Medulla oblongata (tissue), 1 donor: Measurements from ENCODE around the gene BMI1.

ENCODE experiments used
- DNase-seq: peaks from one replicate; pipeline ENCODE4 v3.0.0-alpha.2; 2015; ENCODE audit errors: extremely low spot score

The BMI1 gene

GRCh38 chr10:22366771-22367170 lies 45.9 kb downstream of the BMI1 start:
- no peak for DNase-seq

GRCh38 chr10:22367471-22367870 lies 46.6 kb downstream of the BMI1 start:
- no peak for DNase-seq

GRCh38 chr10:22368402-22368801 lies 47.5 kb downstream of the BMI1 start:
- no peak for DNase-seq

DNA sequence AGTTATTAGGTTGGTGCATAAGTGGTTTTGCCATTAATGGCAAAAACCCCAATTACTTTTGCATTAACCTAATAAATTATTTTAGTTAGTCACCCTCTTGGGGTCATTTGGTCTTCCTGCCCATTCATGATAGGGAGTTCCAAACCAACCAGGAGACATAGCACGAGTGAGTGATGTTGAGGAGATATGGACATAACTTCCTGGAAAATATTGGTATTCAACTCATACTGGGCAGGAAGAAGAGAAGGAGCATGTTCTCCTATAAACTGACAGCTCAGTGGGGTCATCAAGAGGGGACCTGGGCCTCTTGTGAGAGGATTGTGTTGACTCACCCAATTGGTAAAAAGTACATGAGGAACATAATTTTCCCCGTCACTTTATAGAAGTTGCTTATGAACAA lies 48.1 kb downstream of the BMI1 start:
- no peak for DNase-seq

DNA sequence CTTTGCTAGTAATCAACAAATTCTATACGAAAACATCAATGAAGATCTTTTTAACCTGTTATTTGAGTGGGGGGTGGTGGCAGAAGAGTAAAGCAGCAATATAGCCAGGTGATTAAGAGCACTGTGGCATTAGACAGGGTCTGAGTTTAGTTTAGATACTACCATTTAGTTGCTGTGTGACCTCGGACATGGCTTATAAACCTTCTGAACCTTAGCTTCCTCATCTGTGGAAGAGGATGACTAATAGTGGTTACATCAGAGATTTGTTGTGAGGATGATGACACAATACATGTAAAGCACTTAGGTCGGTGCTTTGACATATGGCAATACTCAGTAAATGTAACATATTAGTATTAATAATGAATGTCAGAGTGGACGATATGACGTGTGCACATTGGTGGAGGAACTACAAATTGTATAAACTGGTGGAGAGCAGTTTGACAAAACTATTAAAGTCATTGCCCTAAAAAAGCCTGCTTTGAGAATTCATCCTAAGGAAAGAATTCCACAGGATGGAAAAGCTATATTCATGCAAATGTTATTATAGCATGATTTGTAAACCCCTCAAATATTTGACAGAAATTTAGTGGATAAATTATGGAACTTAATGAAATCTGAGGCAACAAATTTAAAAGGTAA lies 48.7 kb downstream of the BMI1 start:
- DNase-seq = no peak

DNA sequence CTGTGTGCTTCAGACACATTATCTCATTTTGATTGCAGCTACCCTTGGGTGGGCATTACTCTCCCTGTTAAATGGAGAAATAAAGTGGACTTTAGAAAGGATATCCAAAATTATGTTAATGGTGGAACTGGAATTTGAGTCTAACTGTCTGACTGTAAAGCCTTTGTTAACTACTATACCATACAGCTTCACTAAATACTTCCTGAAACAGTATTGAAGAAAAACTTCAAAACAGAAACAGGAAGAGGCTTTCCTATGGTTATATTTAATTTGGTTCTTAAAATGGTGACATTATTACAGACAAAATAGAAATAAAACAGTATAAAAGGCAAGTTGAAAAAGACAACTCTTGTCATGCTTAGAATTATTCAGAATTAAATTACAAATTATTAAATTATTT lies 49.4 kb downstream of the BMI1 start:
- no peak for DNase-seq

GRCh38 chr10:22372298-22372697 lies 51.4 kb downstream of the BMI1 start:
- no peak for DNase-seq

DNA sequence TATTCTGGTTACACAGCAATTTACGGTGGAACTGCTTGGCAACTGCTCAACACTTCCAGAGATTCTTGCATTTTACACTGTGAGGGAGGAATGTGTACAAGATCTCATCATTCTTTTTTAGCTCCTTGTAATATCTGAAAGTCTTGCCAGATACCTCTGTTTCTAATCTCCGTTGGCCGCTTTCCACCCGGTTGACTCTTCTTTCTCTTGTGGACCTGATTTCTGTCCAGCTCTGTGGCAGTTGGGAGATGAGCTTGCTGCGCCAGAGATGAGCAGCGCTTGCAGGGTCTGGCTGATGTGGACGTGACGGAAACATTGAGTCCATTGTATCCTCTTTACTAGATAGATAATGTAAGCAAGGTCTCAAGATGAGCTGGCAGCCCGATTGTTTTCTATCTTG lies 52.0 kb downstream of the BMI1 start:
- no peak for DNase-seq

GRCh38 chr10:22374489-22375126 lies 53.7 kb downstream of the BMI1 start:
- no peak for DNase-seq

GRCh38 chr10:22379059-22379458 lies 58.2 kb downstream of the BMI1 start:
- DNase-seq = no peak
